ENCODE results near the gene NAB1. TPM values are rescaled to one million over a fixed set of nuclear protein-coding genes. Genes with fewer than 3 reads are reported as not detected.
"Not testable (repeated sequence)": the region's sequence is repeated elsewhere in the genome, so short reads cannot be mapped to it uniquely, and the experiment has no call there.

Gene NAB1
- total and polyA plus RNA-seq, 2 donors from 2014 or later = 10.4 to 45.0 TPM

- intact Hi-C loops (cut with DNase I) = no loop called here
- H3K9me3 ChIP-seq (ENCODE audit: control insufficient read depth in 2 of 3, insufficient read depth in 1 of 3, low read length in 3 of 3) = no peaks in the 10 kb centered on the region
- H3K9ac ChIP-seq (ENCODE audit: low read length in 3 of 3) = no peak overlapping the region
- H3K27ac ChIP-seq (ENCODE audit: low read depth in 2 of 2, low read length in 2 of 2) = no peak overlapping the region
- no peaks in the 10 kb centered on the region for H3K4me1 ChIP-seq (ENCODE audit: control insufficient read depth in 2 of 3, insufficient read depth in 2 of 3, low read depth in 1 of 3, low read length in 3 of 3)
- DNase-seq (no peak), FAIRE-seq (no peak)
- no peaks in the 10 kb centered on the region for H3K27me3 ChIP-seq (ENCODE audit: control insufficient read depth, insufficient read depth, low read length)
- no peak overlapping the region for H3K4me3 ChIP-seq (ENCODE audit: low read length in 3 of 3)
- no peak for TF ChIP-seq CTCF (IDR thresholded peaks at IDR 0.05; ENCODE audit: borderline replicate concordance, extremely low read depth, insufficient read depth)
- H3K36me3 ChIP-seq (ENCODE audit: control insufficient read depth in 2 of 3, insufficient read depth in 3 of 3, low read length in 3 of 3) = no peaks in the 10 kb centered on the region
These were observed 41.1 kb upstream of the NAB1 start for GRCh38 chr2:190607657-190608357.

- H3K9me3 ChIP-seq (ENCODE audit: control insufficient read depth in 2 of 3, insufficient read depth in 1 of 3, low read length in 3 of 3); H3K27ac ChIP-seq (ENCODE audit: low read depth in 2 of 2, low read length in 2 of 2); FAIRE-seq; H3K27me3 ChIP-seq (ENCODE audit: control insufficient read depth, insufficient read depth, low read length); intact Hi-C loops (cut with DNase I); H3K36me3 ChIP-seq (ENCODE audit: control insufficient read depth in 2 of 3, insufficient read depth in 3 of 3, low read length in 3 of 3); DNase-seq; H3K4me3 ChIP-seq (ENCODE audit: low read length in 3 of 3); H3K4me1 ChIP-seq (ENCODE audit: control insufficient read depth in 2 of 3, insufficient read depth in 2 of 3, low read depth in 1 of 3, low read length in 3 of 3); H3K9ac ChIP-seq (ENCODE audit: low read length in 3 of 3): not testable (repeated sequence)
These were observed 40.0 kb upstream of the NAB1 start for GRCh38 chr2:190608863-190609262.

GRCh38 chr2:190609397-190609796 lies 39.5 kb upstream of the NAB1 start:
- FAIRE-seq = peak; percentile 11
- H3K27ac ChIP-seq (ENCODE audit: low read depth in 2 of 2, low read length in 2 of 2); H3K9ac ChIP-seq (ENCODE audit: low read length in 3 of 3); H3K36me3 ChIP-seq (ENCODE audit: control insufficient read depth in 2 of 3, insufficient read depth in 3 of 3, low read length in 3 of 3); H3K27me3 ChIP-seq (ENCODE audit: control insufficient read depth, insufficient read depth, low read length); H3K4me3 ChIP-seq (ENCODE audit: low read length in 3 of 3); intact Hi-C loops (cut with DNase I); DNase-seq; H3K4me1 ChIP-seq (ENCODE audit: control insufficient read depth in 2 of 3, insufficient read depth in 2 of 3, low read depth in 1 of 3, low read length in 3 of 3); H3K9me3 ChIP-seq (ENCODE audit: control insufficient read depth in 2 of 3, insufficient read depth in 1 of 3, low read length in 3 of 3): not testable (repeated sequence)

GRCh38 chr2:190610528-190610927 lies 38.4 kb upstream of the NAB1 start:
- H3K9ac ChIP-seq (ENCODE audit: low read length in 3 of 3); H3K27ac ChIP-seq (ENCODE audit: low read depth in 2 of 2, low read length in 2 of 2); H3K9me3 ChIP-seq (ENCODE audit: control insufficient read depth in 2 of 3, insufficient read depth in 1 of 3, low read length in 3 of 3); H3K36me3 ChIP-seq (ENCODE audit: control insufficient read depth in 2 of 3, insufficient read depth in 3 of 3, low read length in 3 of 3); DNase-seq; H3K4me3 ChIP-seq (ENCODE audit: low read length in 3 of 3); H3K4me1 ChIP-seq (ENCODE audit: control insufficient read depth in 2 of 3, insufficient read depth in 2 of 3, low read depth in 1 of 3, low read length in 3 of 3); intact Hi-C loops (cut with DNase I); FAIRE-seq; H3K27me3 ChIP-seq (ENCODE audit: control insufficient read depth, insufficient read depth, low read length): not testable (repeated sequence)

- TF ChIP-seq CTCF (IDR thresholded peaks at IDR 0.05; ENCODE audit: borderline replicate concordance, extremely low read depth, insufficient read depth) = no peak
- no peak overlapping the region for H3K9ac ChIP-seq (ENCODE audit: low read length in 3 of 3)
- no peaks in the 10 kb centered on the region for H3K9me3 ChIP-seq (ENCODE audit: control insufficient read depth in 2 of 3, insufficient read depth in 1 of 3, low read length in 3 of 3)
- H3K27me3 ChIP-seq (ENCODE audit: control insufficient read depth, insufficient read depth, low read length) = no peaks in the 10 kb centered on the region
- DNase-seq (no peak), FAIRE-seq (no peak)
- intact Hi-C loops (cut with DNase I) = no loop called here
- no peak overlapping the region for H3K27ac ChIP-seq (ENCODE audit: low read depth in 2 of 2, low read length in 2 of 2)
- no peaks in the 10 kb centered on the region for H3K36me3 ChIP-seq (ENCODE audit: control insufficient read depth in 2 of 3, insufficient read depth in 3 of 3, low read length in 3 of 3)
- H3K4me1 ChIP-seq (ENCODE audit: control insufficient read depth in 2 of 3, insufficient read depth in 2 of 3, low read depth in 1 of 3, low read length in 3 of 3) = no peaks in the 10 kb centered on the region
- no peak overlapping the region for H3K4me3 ChIP-seq (ENCODE audit: low read length in 3 of 3)
These were observed 33.2 kb upstream of the NAB1 start for GRCh38 chr2:190615555-190616200.

All from kidney (tissue), 14 donors.